Neural cell (in vitro differentiated cells): ENCODE results near the gene BMP2K. TPM values are rescaled to one million over a fixed set of nuclear protein-coding genes. Genes with fewer than 3 reads are reported as not detected.

Experiments
- H2AFZ ChIP-seq: fragments of 200-600, 300-800 bp; sonication (generic), shearing (Covaris generic); 2 replicates; pipeline ENCODE4 v1.6.0; 2014; ENCODE audit warnings: low read depth, mild to moderate bottlenecking, antibody characterized with exemption, low read length, moderate library complexity
- H3F3A ChIP-seq: fragments of 200-600 bp; shearing (Covaris generic); 2 replicates; pipeline ENCODE4 v1.6.1; 2016; ENCODE audit warnings: mild to moderate bottlenecking, moderate library complexity, mixed read lengths, antibody characterized with exemption, low read length; ENCODE audit not compliant: insufficient read depth, poor library complexity, severe bottlenecking
- H3K27ac ChIP-seq: fragments of 200-600, 300-800 bp; sonication (generic), shearing (Covaris generic); 2 replicates; pipeline ENCODE4 v1.5.1; 2014; ENCODE audit warnings: mild to moderate bottlenecking, low read length, moderate library complexity
- H3K27me3 ChIP-seq: fragments of 300-800, 200-600 bp; sonication (generic), shearing (Covaris generic); 2 replicates; pipeline ENCODE4 v1.6.0; 2014; ENCODE audit warnings: mild to moderate bottlenecking, low read depth, low read length, moderate library complexity; ENCODE audit not compliant: insufficient read depth
- H3K36me3 ChIP-seq: fragments of 300-800, 200-600 bp; sonication (generic), shearing (Covaris generic); 2 replicates; pipeline ENCODE4 v1.5.1; 2014; ENCODE audit warnings: mild to moderate bottlenecking, antibody characterized with exemption, low read length, moderate library complexity; ENCODE audit not compliant: insufficient read depth
- H3K4me2 ChIP-seq: fragments of 300-800, 200-600 bp; sonication (generic), shearing (Covaris generic); 2 replicates; pipeline ENCODE4 v1.6.0; 2014; ENCODE audit warnings: mild to moderate bottlenecking, low read length
- H3K4me3 ChIP-seq: fragments of 300-800, 200-600 bp; sonication (generic), shearing (Covaris generic); 2 replicates; pipeline ENCODE4 v1.5.1; 2014; ENCODE audit warnings: mild to moderate bottlenecking, low read length, moderate library complexity
- H3K79me2 ChIP-seq: fragments of 200-600 bp; shearing (Covaris generic); replicated peaks from 2 replicates; pipeline ENCODE4 v1.6.0; 2014; ENCODE audit warnings: mild to moderate bottlenecking, low read length, moderate library complexity; ENCODE audit not compliant: insufficient read depth
- H3K9ac ChIP-seq: fragments of 300-800, 200-600 bp; sonication (generic), shearing (Covaris generic); 2 replicates; pipeline ENCODE4 v1.6.1; 2016; ENCODE audit warnings: mild to moderate bottlenecking, low read length, mixed read lengths
- H3K9me2 ChIP-seq: fragments of 200-600 bp; shearing (Covaris generic); 2 replicates; pipeline ENCODE4 v1.6.1; 2016; ENCODE audit warnings: mild to moderate bottlenecking, low read length, mixed read lengths; ENCODE audit not compliant: insufficient read depth
- H3K9me3 ChIP-seq: fragments of 200-600, 300-800 bp; sonication (generic), shearing (Covaris generic); 2 replicates; pipeline ENCODE4 v1.6.1; 2016; ENCODE audit warnings: mild to moderate bottlenecking, mixed run types, low read length, moderate library complexity, mixed read lengths
- H4K20me1 ChIP-seq: fragments of 200-600 bp; shearing (Covaris generic); 2 replicates; pipeline ENCODE4 v1.6.1; 2016; ENCODE audit warnings: mild to moderate bottlenecking, mixed run types; ENCODE audit not compliant: insufficient read depth
- CTCF ChIP-seq: fragments of 450-650 bp; IDR thresholded peaks from 2 replicates; pipeline ENCODE4 v1.5.1; 2014; ENCODE audit warnings: antibody characterized with exemption, mild to moderate bottlenecking, moderate library complexity; ENCODE audit not compliant: poor library complexity, severe bottlenecking
- EP300 ChIP-seq: fragments of 450-650 bp; conservative IDR thresholded peaks from 2 replicates; pipeline ENCODE4 v1.6.1; 2014; ENCODE audit warnings: antibody characterized with exemption, mild to moderate bottlenecking, moderate library complexity; ENCODE audit not compliant: poor library complexity, severe bottlenecking
- EZH2 ChIP-seq: fragments of 200-600, 300-800 bp; shearing (Covaris generic), sonication (generic); IDR thresholded peaks from 2 replicates; pipeline ENCODE4 v1.6.1; 2014; ENCODE audit warnings: antibody characterized with exemption, low read length, borderline replicate concordance, mild to moderate bottlenecking; ENCODE audit not compliant: insufficient read depth, poor library complexity, severe bottlenecking
- MXI1 ChIP-seq: fragments of 450-650 bp; conservative IDR thresholded peaks from 2 replicates; pipeline ENCODE4 v1.6.1; 2014; ENCODE audit warnings: antibody characterized with exemption, mild to moderate bottlenecking; ENCODE audit not compliant: poor library complexity, severe bottlenecking
- POLR2AphosphoS5 ChIP-seq: IDR thresholded peaks from 2 replicates; pipeline ENCODE4 v1.6.1; 2012
- RAD21 ChIP-seq: fragments of 450-650 bp; conservative IDR thresholded peaks from 2 replicates; pipeline ENCODE4 v1.6.1; 2014; ENCODE audit warnings: antibody characterized with exemption, mild to moderate bottlenecking, moderate library complexity
- REST ChIP-seq: IDR thresholded peaks from 2 replicates; pipeline ENCODE4 v1.6.1; 2012; ENCODE audit warnings: borderline replicate concordance
- SMC3 ChIP-seq: fragments of 450-650 bp; conservative IDR thresholded peaks from 2 replicates; pipeline ENCODE4 v1.6.1; 2014; ENCODE audit warnings: antibody characterized with exemption, mild to moderate bottlenecking, moderate library complexity; ENCODE audit not compliant: poor library complexity
- TAF1 ChIP-seq: IDR thresholded peaks from 2 replicates; pipeline ENCODE4 v1.6.1; 2012; ENCODE audit warnings: low read depth
- polyA plus RNA-seq: library from polyadenylated mRNA; depleted of rRNA; stranded (reverse); fragments of >200 nt; gene quantifications from 2 replicates; pipeline ENCODE4 v1.2.3, GENCODE V29; 2014

Gene BMP2K
- polyA plus RNA-seq, 1 donor from 2014 or later, result 14.7 TPM

GRCh38 chr4:78764498-78764961 is 11.6 kb upstream of the BMP2K start:
- Histone ChIP-seq H4K20me1 (no peaks in the 10 kb centered on the region), H3K27me3 (no peaks in the 10 kb centered on the region), H3K9me3 (no peaks in the 10 kb centered on the region), H3K9me2 (no peaks in the 10 kb centered on the region), H3K4me2 (no peak overlapping the region), H3K4me3 (no peak overlapping the region), H3K9ac (no peak overlapping the region), H3K36me3 (no peaks in the 10 kb centered on the region), H3K27ac (no peak overlapping the region), H2AFZ (no peak overlapping the region), H3K79me2 (no peaks in the 10 kb centered on the region), H3F3A (no peaks in the 10 kb centered on the region)
- no peak for TF ChIP-seq RAD21
- no peak for TF ChIP-seq EZH2
- TF ChIP-seq REST, result no peak
- no peak for TF ChIP-seq TAF1
- TF ChIP-seq SMC3, result no peak

GRCh38 chr4:78765432-78766006 is 10.6 kb upstream of the BMP2K start:
- H3F3A ChIP-seq, result no peaks in the 10 kb centered on the region
- H3K4me2 ChIP-seq, result no peak overlapping the region
- H3K9ac ChIP-seq, result no peak overlapping the region
- H3K4me3 ChIP-seq, result no peak overlapping the region
- no peaks in the 10 kb centered on the region for H3K9me2 ChIP-seq
- no peaks in the 10 kb centered on the region for H3K79me2 ChIP-seq
- H2AFZ ChIP-seq, result no peak overlapping the region
- H3K36me3 ChIP-seq, result no peaks in the 10 kb centered on the region
- H4K20me1 ChIP-seq, result no peaks in the 10 kb centered on the region
- TF ChIP-seq EZH2, result no peak
- TF ChIP-seq TAF1, result no peak
- TF ChIP-seq POLR2AphosphoS5, result no peak
- no peak for TF ChIP-seq MXI1
- TF ChIP-seq EP300, result no peak
- TF ChIP-seq REST, result no peak
- TF ChIP-seq RAD21, result no peak
- TF ChIP-seq CTCF, result no peak
- TF ChIP-seq SMC3, result no peak
- H3K9me3 ChIP-seq, result no peaks in the 10 kb centered on the region
- H3K27ac ChIP-seq, result no peak overlapping the region
- H3K27me3 ChIP-seq, result no peaks in the 10 kb centered on the region
